Measurements from ENCODE around the gene SKAP1. TPM values are rescaled to one million over a fixed set of nuclear protein-coding genes. Genes with fewer than 3 reads are reported as not detected.
"Not testable (repeated sequence)": the region's sequence is repeated elsewhere in the genome, so short reads cannot be mapped to it uniquely, and the experiment has no call there.

SKAP1 gene
- total RNA-seq, 1 experiment from 2014 or later: not detected

DNA sequence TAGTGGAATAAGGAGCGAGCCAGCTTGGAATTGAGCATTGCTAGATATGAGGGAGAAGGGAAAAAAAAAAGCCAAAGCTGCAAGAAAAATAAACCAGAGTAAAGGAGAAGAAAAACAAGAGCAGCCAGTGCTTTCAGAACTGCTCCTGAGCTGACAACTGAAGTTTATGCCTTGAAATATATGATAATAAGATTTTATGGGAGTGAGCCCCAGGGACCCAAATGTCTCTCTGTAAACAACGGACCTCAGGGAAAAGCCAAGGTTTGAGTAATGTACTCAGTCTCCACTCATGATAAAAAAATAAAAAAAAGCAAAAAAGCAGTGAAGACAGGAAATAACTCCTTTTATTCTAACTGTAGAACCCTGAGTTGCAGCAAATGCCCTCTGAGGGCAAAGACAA, 189.9 kb downstream of the SKAP1 start:
- in situ Hi-C loops (cut with HindIII; ENCODE audit: low sequenced_read_pairs): no loop called here
- DNase-seq (ENCODE audit: low spot score): no peak

DNA sequence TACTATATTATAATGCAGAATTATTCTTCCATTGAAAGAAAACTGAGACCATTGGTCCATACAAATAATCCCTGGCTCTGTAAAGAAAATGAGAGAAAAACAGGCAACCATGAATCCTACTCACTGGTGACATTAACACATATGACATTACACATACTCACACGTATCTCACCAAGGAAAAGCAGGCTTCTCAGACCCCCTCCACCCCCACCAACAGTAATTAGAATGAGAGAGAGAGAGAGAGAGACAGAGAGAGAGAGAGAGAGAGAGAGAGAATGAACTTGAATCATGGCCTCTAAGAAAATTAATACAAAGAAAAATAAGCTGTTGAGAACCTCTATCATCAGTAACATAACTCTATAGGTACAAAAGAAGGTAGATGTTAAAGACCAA, 190.4 kb downstream of the SKAP1 start:
- in situ Hi-C loops (cut with HindIII; ENCODE audit: low sequenced_read_pairs): no loop called here
- DNase-seq (ENCODE audit: low spot score): no peak

DNA sequence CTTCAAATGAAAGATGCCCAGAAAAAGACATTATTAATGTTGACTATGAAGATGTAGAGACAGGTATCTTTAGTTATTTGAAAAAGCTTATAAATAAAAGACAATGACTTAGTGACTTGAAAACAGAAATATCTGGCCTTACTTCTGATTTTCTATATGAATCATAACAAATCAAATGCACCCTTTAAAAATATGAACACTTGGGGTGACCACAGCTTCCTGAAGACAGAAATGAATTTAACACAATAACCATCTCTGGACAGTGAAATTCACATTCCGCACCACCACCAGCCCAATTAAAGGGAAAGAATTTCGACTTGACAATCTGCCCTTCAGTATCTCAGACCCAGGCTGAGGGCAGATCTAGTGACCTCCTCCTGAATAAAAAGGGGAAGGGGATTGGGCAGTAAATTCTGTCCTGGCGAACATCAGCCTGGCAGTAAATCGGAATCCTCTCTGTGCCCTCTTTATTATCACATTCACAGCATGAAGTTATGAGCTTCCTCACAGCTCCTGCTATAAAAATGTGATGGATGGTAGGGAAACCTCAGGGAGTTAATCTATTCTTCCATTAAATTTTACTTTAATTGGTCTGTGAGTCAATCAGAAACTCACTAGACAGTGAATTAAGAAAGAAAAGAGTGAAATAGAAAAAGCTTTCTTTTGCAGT, 190.9 kb downstream of the SKAP1 start:
- DNase-seq (ENCODE audit: low spot score): no peak
- in situ Hi-C loops (cut with HindIII; ENCODE audit: low sequenced_read_pairs): no loop called here

DNA sequence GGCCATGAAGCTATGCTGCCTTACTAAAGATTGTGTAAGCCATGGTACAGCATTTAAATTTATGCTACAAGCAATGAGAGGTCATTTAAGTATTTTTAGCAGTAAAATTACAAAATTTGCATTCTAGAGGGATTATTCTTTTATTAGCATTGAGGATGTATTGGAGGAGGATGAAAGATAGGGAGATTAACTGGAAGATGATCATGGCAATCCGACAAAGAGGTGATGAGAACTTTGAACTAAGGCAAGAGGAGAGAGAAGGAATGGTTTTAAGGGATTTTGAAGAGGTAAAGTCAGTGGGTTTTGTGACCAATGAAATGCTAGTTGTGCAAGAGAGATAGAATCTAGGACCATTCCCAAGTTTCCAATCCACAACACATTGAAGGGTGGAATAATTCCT, 192.6 kb downstream of the SKAP1 start:
- in situ Hi-C loops (cut with HindIII; ENCODE audit: low sequenced_read_pairs): no loop called here

DNA sequence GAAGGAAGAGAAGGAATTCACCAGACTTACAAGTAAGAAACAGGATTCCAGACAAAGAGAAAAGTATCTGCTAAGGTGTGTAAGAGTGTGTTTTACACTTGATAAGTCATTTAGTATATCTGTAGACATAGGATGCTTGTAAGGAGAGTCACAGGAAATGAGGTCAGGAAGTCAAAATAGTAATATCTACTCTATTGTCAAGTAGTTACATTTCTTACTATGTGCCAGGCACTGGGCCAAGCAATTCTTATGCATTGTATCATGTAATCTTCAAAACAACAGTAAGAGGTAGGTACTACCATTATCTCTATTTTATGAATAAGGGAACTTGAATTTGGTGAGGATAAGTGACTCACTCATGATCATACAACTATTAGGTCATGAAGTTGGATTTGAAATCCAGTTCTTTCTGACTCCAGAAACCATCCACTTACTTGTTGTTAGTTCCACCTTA, 193.3 kb downstream of the SKAP1 start:
- DNase-seq (ENCODE audit: low spot score): no peak
- in situ Hi-C loops (cut with HindIII; ENCODE audit: low sequenced_read_pairs): no loop called here

More for the DNA sequence above, 192.6 kb downstream of the SKAP1 start:
- no peak for DNase-seq (ENCODE audit: low spot score)

DNA sequence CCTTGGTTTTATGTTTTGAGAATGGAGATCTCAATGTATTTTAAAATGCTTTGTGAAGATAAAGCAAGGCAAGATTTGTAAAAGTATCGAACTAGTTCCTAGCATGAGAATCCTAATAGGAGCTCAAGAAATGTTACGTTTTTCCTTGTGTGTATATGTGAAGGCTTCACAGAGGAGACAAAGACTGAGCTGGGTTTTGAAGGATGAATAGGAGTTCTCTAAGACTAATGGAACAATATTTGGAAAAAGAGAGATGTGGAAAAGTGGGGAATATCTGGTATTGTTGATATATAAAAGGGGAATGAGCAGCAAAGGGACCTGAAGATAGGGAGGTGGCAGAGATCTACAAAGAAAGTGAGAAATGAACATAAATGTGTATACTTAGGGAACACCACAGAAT, 195.1 kb downstream of the SKAP1 start:
- DNase-seq (ENCODE audit: low spot score): no peak
- in situ Hi-C loops (cut with HindIII; ENCODE audit: low sequenced_read_pairs): no loop called here

DNA sequence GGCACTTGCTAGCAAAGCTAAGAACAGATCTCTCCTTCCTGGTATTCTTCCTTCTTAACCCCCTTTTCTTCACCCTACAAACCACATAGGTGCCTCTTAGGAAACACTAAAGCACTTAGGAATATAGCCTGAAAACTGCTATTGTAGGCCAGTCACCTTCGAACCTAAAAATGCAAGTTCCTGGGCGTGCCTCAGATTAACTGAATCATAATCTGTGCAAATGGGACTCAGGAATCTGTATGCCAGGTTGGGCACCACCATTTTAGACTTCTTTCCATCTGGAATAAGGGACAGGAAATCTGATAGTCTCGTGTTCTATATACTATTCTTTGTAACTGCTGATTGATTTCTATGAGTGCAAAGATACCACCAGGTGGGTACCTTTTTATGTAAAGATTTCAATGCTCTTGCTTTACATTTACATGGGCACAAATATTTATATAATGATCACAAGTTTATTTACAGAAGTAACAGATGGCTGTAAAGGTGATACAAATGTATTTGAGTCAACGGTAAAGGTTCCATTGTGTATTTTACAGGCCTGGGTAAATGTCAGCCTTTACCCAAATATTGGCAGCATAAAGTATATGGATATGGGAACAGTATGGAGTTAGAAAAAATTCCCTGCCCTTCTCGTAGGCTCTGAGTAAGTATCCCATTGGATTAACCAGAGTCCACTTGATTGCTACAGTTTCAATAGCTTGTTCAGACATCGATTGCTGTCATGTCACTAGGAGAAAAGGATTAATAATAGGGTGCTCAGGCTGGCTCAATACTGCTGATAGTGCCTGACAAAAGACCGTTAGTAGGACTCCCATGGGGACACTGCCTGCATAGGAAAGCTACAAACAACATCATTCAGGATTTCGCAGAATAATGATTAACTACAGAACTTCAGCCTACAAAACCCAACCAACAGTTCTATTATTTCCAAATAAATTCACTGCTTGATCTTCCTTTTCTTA, 197.7 kb downstream of the SKAP1 start:
- in situ Hi-C loops (cut with HindIII; ENCODE audit: low sequenced_read_pairs): no loop called here
- DNase-seq (ENCODE audit: low spot score): no peak

DNA sequence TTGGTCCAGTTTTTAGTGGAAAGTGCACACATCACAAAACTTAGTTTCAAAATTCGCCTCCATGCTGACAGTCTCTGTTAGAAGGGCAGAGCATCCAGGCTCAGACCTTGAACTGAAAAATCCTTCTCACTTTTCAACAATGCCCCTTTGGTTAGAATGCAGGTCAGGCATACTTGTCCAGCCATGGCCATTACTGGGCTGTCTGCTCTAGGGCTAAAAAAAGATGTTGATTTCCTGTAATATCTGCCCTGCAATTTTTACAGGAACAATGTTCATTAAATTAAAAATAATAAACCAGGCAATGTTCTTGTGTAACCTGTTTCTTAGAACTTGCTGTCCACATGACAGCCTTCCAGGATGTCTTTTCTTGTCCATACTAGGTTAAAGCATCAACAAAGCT, 200.1 kb downstream of the SKAP1 start:
- DNase-seq (ENCODE audit: low spot score): no peak
- in situ Hi-C loops (cut with HindIII; ENCODE audit: low sequenced_read_pairs): no loop called here

DNA sequence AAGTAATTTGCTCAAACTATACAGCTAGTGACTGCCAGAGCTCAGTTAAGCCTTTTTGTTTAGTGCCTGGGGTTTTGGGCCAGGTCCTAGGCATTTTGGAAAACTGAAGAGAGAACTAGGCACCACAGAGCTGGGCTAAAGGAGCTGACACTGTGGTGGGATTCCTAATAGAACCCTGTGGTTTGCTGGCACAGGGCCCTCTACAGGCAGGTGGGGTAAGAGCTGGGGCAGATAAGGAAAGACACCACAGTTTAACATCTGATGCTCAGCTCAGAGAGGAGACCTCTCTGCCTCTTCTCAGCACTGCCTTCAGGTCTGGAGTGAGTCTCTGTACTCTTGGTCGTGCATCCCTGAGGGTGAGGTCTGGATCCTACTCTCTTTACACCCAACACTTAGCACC, 201.3 kb downstream of the SKAP1 start:
- in situ Hi-C loops (cut with HindIII; ENCODE audit: low sequenced_read_pairs): no loop called here

DNA sequence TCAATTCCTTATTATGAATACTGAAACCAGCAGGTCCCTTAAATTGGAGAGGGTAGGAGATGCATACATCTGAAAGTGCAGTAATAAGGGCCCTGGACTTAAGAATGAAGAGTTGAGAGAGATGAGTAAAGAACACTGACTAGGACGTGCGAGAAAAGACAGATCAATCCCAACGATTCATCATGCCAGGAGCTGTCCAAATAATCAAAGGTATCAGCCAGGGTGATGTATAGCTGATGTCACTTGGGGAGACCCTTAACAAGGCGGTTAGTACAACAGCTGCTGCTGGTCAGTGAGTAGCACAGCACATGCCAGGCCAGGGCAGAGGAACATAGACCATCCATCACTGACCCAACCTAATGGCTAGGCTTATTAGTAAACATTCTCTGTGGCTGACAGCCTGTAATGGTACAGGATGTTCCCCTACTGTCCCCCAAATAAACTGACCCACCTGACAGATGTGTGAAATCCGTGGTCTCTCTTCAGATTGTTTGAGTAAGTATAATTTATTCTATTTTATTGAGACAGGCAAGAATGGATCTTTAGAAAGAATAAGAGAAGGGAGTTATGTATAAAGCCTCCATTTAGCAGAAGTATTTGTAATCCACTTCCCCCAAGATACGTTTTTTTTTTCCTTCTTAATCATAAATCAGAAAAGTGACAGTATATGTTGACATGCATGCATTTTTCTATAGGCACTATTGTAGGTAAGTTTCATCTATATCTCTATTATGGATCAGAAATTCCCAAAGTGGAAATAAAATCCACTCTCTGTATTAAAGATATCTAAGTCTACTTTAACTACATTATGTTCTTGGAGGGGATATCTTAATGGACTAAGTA, 204.1 kb downstream of the SKAP1 start:
- in situ Hi-C loops (cut with HindIII; ENCODE audit: low sequenced_read_pairs): no loop called here
- no peak for DNase-seq (ENCODE audit: low spot score)

More for the DNA sequence above, 201.3 kb downstream of the SKAP1 start:
- no peak for DNase-seq (ENCODE audit: low spot score)

DNA sequence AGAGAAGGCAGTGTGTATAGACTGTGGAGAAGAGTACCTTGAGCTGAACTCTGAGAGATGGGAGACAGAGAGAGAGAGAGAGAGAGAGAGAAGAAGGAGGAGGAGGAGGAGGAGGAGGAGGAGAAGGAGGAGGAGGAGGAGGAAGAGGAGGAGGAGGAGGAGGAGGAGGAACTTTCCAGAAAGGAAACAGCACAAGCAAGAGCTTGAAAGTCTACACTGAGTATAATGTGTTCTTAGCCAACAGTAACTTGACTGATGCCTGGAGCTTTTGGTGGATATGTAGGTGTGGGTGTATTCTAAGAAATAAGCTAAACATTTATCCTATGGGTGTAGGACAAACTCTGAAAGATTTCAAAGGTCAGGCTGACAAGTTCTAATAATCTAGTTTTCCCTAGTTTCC, 206.1 kb downstream of the SKAP1 start:
- in situ Hi-C loops (cut with HindIII; ENCODE audit: low sequenced_read_pairs): no loop called here
- no peak for DNase-seq (ENCODE audit: low spot score)

DNA sequence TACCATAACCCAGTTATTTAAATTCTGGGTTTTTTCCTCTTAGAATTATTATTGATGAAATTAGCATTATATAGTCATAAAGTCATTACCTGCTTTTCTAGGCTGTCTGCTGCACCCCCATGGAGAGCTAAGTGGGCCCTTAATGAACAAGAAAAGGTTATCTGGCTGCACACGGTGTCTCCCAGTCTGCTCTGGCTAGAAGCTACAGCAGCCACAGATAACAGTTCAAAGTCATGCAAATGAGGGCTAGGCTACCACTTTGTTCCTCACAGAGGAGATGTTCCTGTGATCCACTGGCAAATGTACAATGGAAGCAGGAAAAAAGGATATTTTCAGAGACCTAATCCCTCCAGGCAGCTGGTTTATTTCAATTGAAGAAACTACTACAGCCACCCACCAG, 210.4 kb downstream of the SKAP1 start:
- no peak for DNase-seq (ENCODE audit: low spot score)
- in situ Hi-C loops (cut with HindIII; ENCODE audit: low sequenced_read_pairs): no loop called here

DNA sequence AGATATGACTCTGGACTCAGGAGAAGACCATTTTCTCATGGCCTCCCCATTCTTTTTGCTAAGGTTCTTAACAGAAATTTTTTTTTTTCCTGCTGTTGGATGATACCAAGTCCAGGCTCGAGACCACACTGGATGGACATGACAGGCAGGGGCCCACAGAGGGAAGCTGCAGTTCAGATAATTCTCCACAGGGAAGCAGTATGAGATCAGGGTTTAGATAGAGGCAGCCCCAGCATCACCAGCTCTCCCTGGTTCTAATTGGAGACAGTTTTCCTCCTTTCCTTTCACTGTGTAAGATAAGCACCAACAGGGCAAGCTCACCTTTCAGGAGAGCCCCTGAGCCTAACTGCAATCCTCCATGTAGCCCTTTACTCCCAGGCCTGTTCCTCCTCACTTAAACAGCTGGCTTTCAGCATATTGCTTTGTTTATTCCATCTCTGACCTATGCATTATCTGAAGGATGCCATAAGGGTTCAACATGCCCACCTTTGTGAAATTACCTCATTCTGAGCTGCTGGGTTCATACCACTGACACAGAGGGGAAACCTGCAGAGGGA, 214.4 kb downstream of the SKAP1 start:
- in situ Hi-C loops (cut with HindIII; ENCODE audit: low sequenced_read_pairs): no loop called here
- DNase-seq (ENCODE audit: low spot score): no peak

DNA sequence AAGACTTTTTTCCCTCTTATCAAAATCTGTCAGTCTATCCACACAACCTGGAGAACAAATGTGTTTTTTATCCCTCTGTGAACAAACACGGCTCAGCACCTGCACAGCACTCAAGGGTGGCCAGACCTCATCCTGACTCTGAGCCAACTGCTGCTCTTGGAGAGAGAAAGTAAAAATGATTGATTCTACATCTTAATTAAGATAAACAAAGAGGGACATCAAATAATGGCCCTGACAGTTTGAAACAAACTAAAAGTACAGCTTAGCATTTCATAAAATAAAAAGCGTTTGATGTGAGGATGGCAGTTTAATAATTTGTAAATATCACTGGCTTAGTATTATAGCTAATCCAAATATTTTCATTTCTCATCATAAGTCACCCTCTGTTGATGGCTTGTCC, 216.2 kb downstream of the SKAP1 start:
- DNase-seq (ENCODE audit: low spot score): no peak
- in situ Hi-C loops (cut with HindIII; ENCODE audit: low sequenced_read_pairs): no loop called here

DNA sequence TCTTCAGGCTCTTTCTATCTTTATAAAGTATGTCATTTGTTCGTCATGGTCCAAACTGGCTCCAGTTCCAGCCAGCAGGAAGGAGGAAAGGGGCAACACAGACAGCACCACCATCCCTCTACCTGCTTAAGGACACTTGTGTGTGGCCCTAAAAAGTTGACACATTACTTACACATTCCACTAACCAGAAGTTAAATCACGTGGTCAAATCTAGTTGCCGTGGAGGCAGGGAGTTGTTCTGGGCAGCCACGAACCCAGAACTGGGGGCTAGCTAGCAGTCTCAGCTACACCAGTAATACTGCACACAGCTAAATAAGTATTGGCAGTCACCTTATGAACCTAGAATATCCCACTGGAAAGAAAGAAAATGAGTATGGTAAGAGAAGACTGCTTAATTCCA, 218.2 kb downstream of the SKAP1 start:
- no peak for DNase-seq (ENCODE audit: low spot score)
- in situ Hi-C loops (cut with HindIII; ENCODE audit: low sequenced_read_pairs): no loop called here

DNA sequence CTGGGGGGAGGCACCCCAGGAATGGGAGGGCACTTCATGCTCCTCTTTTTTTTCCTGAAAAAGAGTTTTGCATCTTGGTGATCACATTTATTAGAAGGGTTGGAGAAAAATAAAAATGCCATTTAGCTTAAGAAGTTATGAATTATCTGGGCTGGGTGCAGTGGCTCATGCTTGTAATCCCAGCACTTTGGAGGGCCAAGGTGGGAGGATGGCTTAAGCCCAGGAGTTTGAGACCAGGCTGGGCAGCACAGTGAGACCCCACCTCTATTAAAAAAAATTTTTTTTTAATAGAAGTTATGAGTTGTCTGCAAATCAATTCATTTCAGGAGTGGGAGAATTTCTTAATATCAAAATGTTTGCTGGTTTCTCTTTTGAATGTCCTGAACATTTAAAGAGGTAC, 219.0 kb downstream of the SKAP1 start:
- DNase-seq (ENCODE audit: low spot score): no peak
- in situ Hi-C loops (cut with HindIII; ENCODE audit: low sequenced_read_pairs): no loop called here

DNA sequence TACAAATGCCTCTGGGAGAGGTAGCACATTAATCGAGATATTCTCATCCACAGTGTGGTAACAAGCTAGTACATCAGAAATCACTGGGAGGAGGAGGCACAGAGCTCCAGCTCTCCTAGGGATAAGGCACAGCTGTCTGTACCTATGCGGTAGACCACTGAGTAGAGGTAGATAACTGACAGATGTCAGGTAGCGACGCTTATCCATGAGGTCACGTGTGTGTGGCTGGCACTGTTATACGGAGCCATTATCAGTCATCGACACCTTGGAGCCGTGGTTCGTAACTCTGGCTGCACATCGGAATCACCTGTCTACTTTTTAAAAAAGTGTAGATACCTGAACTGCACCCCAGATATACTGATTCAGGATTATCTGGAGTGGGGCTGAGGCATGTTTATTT, 220.0 kb downstream of the SKAP1 start:
- no peak for DNase-seq (ENCODE audit: low spot score)
- in situ Hi-C loops (cut with HindIII; ENCODE audit: low sequenced_read_pairs): no loop called here

DNA sequence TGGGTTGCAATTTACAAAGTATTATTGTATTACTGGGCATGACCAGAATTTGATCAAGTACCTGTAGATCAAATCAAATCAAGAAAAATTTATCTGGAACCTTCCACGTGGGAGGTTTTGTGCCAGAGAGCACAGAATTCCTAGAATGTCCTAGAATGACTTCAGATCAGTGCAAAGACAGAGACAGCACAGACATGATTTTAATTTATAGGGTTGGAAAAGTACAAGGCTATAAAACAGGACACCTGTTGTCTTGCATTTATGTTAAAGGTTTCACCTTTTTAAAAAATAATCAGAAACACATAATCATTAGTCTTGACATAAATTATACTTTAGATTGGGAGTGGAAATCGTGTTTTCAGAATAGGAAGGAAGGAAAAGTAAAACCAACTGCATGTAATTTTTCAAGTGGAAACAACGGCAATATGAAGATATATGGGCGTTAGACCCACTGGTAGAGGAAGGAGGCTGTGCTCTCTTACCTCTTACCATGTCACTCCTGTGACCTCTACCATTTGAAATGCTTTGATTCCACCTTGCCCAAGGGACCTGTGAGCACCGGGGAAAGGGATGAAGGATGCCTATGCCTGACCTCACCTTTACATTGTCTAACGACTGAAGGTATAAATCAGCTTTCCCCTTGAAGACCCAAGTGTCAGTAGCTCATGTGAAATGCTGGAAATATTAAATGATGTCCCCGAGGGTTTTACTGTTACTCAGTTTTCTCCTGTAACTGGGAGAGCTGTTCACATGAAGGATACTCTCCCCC, 222.1 kb downstream of the SKAP1 start:
- DNase-seq (ENCODE audit: low spot score): no peak
- in situ Hi-C loops (cut with HindIII; ENCODE audit: low sequenced_read_pairs): no loop called here

DNA sequence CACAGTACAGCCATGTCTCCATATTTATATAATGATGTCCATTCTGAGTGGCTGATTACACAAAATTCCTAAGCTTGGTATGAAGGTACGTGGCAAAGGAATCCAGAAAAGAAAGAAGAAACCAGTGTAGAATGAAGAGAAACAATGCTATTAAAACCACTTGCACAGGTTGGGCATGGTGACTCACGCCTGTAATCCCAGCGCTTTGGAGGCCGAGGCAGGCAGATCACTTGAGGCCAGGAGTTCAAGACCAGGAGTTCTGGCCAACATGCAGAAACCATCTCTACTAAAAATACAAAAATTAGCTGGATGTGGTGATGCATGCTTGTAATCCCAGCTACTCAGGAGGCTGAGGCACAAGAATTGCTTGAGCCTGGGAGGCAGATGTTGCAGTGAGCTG, 223.0 kb downstream of the SKAP1 start:
- in situ Hi-C loops (cut with HindIII; ENCODE audit: low sequenced_read_pairs); DNase-seq (ENCODE audit: low spot score): not testable (repeated sequence)
